GM18909 (cell line): ENCODE measurements around the gene VEPH1.

ENCODE experiments used
- ATAC-seq: cut with Tn5 transposase; IDR thresholded peaks from one replicate; pipeline ENCODE4 v1.9.1; 2021; ENCODE audit warnings: mild to moderate bottlenecking; ENCODE audit not compliant: unreplicated experiment, poor library complexity

The VEPH1 gene

DNA sequence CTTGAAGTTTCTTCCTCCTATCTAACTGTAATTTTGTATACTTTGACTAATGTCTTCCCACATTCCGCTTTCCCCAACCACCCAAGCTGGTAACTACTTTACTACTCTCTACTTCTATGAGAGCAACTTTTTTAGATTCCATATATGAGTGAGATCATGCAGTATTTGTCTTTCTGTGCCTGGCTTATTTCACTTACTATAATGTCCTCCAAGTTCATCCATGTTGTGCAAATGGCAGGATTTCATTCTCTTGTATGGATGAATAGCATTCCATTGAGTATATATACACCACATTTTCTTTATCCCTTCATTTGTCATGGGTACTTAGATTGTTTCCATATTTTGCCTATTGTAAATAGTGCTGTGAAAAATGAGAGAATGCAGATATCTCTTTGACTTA is 264.8 kb downstream of the VEPH1 start:
- ATAC-seq = no peak

DNA sequence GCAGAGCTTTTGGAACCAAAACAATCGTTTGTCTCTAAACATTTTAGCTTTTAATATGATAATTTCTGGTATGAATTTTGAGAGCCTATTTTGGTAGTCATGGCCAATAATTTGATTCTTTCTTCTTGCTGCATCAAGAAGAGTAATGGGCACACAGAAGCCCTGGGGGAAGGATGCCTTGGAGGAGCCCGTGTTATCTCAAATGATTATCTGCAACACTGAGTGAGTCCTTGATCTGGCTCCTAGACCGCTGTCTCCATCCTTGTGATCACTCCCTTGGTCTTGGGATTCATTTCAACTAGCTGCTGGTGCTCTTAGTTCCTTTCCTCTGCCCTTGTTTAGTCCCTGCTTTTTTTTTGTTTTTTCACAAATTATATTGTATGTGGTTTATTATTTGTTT is 265.3 kb downstream of the VEPH1 start:
- ATAC-seq = no peak

DNA sequence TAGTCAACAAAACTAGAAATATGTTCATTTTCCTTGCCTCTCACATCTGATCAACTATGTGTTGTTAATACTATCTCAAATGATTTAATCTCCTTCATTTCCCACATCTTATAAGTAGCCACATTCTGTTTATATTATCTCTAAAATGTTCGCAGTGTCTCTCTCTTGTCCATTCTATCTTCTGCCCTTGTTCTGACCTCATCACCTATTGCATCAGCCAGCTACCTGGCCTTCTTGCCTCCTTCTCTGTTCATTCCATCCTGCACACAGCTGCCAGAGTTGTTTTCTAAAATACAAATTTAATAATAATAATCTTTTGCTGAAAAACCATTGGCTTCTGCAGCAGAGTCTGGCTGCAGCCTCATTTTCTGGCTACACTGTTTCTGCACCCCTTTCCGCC is 267.9 kb downstream of the VEPH1 start:
- ATAC-seq = no peak

DNA sequence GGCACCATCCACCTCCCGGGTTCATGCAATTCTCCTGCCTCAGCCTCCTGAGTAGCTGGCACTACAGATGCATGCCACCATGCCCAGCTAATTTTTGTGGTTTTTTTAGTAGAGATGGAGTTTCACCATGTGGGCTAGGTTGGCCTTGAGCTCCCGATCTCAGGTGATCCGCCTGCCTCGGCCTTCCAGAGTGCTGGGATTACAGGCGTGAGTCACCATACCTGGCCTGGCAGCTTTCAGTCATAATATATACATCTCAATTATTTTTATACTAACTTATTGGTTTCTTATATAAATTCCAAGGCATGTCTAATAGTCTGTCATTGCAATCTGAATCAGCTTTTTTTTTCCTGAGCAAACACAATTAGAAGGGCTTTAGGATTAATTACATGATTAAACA is 269.3 kb downstream of the VEPH1 start:
- no peak for ATAC-seq

DNA sequence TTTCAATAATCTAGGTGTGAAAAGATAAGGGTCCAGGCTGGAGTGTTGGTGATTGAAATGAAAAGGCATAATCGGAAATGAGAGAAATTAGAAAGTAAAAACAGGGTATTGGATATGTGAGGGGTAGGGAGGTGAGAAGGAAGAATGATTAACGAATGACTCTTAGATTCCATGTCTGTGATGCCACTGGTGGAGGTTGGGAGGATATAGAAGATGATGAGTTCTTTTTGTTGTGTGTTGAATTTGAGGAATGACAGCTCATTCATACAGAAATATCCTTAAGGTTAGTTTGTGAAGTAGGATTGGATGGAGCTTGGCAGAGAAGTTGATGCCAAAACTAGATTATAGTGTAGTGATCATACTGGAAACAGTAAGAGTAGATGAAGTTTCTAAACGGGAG is 271.1 kb downstream of the VEPH1 start:
- no peak for ATAC-seq

DNA sequence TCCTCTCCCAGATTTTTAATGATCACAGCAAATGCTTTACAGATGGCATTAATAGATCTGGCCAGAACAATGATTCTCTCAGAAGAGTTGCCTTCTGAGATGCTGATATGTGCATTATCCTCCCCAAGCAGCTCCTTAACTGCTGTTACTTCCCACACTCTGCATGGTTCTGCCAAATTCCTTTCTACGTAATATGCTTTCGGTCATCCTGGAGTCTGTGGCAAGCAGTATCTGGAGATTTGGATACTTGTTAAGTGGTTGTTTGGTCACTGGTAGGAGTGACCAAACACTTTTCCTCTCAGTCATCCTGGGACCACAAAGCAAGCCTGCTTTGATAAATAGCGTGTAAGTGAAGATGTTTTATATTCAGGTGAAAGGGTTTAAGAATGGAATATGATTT is 272.1 kb downstream of the VEPH1 start:
- ATAC-seq = no peak

DNA sequence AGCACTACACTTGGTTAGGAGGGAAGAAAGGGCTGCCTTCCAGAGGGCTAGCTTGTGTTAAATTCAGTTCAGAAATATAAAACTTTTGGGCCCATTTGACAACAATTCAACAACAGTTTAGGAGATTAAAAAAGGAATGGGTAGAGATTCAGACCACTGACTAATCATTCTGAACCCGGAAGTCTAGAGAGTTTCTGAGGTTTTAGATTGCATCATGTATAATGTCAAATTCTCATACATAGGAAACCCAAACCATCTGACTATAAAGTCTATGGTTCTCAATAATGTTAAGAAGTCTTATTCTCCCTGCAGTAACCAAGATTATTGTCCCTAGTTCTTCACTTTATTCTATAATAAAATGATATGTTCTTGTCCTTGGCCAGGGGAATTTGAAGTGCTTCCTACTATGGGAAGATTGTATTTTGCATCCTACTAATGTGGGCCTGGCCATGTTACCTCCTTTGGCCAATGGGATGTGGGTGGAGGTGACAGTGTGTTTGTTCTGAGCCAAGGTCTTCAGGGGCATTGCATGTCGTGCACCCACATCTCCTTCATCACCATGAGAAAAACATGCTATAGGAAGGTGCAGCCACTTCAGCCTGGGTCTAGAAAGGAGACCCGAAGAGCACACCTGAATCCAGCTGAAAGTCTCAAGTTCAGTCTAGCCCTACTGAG is 276.9 kb downstream of the VEPH1 start:
- ATAC-seq = peak; percentile 68

DNA sequence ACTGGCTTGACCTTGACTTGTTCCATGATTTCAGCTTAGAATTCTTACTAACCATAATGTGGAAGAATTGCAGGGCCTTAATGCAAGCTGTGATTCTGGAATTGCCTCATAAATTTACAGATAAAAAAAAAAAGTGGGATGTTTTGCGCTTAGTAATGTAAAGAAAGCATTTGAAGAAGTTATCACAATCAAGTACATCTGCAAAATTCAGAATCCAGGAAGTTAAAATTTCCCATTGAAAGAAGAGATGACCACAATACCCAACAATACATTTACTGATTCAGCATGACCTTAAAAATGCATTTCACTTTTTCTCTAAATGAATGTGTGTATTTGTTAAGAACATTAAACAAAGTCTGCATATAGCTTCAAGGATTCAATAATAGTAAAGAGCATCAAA is 278.2 kb downstream of the VEPH1 start:
- no peak for ATAC-seq

DNA sequence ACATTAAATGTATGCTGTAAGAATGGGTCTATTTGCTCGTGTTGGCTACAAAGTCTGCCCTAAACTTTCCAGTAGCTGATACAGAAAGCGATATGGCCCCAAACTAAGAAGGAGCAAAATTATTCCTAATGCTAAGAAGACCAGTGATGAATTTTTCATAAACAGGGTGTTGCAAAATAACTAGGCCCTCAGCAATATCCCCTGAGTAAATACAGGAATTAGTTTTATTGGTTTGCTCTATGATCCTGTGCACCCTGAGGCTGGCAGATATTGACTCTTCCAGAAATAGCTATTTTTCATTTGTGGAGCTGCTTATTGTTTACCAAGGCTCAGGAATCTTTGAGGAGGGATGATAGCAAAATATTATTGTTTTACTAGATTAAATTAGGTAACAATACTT is 282.3 kb downstream of the VEPH1 start:
- ATAC-seq = no peak

DNA sequence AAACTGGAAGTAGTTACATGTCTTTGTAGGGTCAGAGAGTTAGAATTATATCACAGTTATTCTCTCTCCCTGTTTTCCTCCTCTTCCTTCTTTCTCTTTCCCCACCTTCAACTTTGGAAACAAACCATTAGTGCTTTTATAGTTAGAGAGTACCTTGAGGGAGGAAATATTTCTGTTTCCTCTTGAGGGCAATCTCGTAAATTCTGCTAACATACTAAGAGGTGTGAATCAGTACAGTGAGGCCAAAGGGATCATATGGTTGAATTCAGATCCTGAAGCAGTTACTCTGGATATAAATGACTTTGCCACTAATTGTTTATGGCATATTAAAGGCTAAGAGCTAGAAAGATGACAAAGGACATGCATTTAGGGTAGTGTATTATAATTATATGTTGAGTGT is 283.0 kb downstream of the VEPH1 start:
- ATAC-seq = no peak

DNA sequence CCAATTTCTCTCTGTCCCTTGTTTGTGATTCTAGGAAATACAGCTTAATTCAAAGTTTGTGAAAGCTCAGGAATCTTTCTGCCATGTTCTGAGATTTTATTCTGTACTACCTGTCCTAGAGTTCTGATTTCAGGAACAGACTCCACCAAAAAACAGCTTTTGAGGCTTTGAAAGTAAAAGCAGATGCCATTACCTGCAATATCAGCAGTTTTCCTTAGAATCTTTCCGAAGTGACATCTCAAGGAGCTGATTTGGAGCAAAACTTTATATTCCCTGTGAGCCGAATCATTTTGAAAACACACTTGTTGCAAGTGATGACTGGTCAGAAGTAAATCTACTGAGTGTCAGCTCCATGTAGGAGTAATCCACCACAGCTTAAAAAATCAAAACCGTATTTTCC is 284.0 kb downstream of the VEPH1 start:
- ATAC-seq = no peak
